Measurements from ENCODE around the gene BAHCC1.

The BAHCC1 gene

DNA sequence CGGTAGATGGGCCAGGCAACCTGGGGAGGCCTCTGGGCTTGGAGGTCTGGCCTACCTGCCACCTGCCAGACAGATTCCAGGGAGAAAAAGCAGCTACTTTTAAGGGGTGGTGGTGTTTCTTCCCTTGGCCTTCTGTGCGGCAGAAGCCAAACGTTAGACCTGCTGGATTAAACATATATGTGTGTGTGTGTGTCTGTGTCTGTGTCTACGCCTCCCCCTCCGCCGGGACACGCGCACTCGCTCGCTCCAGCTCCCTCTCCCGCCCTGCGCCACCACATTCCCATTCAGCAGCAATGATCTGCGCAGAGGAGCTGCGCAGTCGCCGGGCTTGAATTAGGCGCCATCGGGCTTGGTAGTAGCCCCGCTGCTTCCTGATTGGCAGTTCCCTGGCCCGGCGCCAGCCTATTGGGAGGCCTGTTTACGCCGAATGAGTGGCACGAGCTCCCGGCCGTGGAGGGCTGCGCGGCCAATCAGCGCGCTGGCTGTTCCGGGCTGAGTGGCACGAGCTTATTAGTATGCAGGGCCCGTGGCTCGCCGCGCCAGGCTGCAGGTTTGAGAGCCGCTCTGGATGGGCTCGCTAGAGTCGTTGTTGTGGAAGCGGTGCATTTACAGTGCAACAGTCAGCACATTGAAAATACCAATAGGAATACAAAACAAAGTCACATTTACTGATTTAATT is at the start of gene BAHCC1:
TSS of gene BAHCC1 (plus strand) at position 537 of the 679 bp plus-strand sequence. CDS start 4,283 bp downstream, outside the sequence.
- peak within 1 kb of the TSS; percentile 60 for H3K4me3 ChIP-seq (ENCODE audit: low read length)
- TF ChIP-seq CTCF (IDR thresholded peaks at IDR 0.05; ENCODE audit: insufficient read depth, low read depth, low read length, missing control alignments): no peak
- peak; percentile 100 for DNase-seq (ENCODE audit: low read depth)

GRCh38 chr17:81346090-81346907 is 49.0 kb upstream of the BAHCC1 start:
- H3K4me3 ChIP-seq (ENCODE audit: low read length): peak overlapping the region; percentile 50
- no peak for TF ChIP-seq CTCF (IDR thresholded peaks at IDR 0.05; ENCODE audit: insufficient read depth, low read depth, low read length, missing control alignments)
- peak; percentile 97 for DNase-seq (ENCODE audit: low read depth)

GRCh38 chr17:81346908-81347349 is 48.3 kb upstream of the BAHCC1 start:
- DNase-seq (ENCODE audit: low read depth): no peak
- TF ChIP-seq CTCF (IDR thresholded peaks at IDR 0.05; ENCODE audit: insufficient read depth, low read depth, low read length, missing control alignments): no peak
- no peak overlapping the region for H3K4me3 ChIP-seq (ENCODE audit: low read length)

GRCh38 chr17:81347437-81347836 is 47.8 kb upstream of the BAHCC1 start:
- DNase-seq (ENCODE audit: low read depth): no peak
- no peak for TF ChIP-seq CTCF (IDR thresholded peaks at IDR 0.05; ENCODE audit: insufficient read depth, low read depth, low read length, missing control alignments)
- H3K4me3 ChIP-seq (ENCODE audit: low read length): no peak overlapping the region

GRCh38 chr17:81348097-81349055 is 46.9 kb upstream of the BAHCC1 start:
- H3K4me3 ChIP-seq (ENCODE audit: low read length): no peak overlapping the region
- no peak for DNase-seq (ENCODE audit: low read depth)
- no peak for TF ChIP-seq CTCF (IDR thresholded peaks at IDR 0.05; ENCODE audit: insufficient read depth, low read depth, low read length, missing control alignments)
